ENCODE measurements around the gene TMBIM4. TPM values are rescaled to one million over a fixed set of nuclear protein-coding genes. Genes with fewer than 3 reads are reported as not detected.

The TMBIM4 gene
- total RNA-seq, 2 donors from 2014 or later: 44.4 to 47.5 TPM

- ATAC-seq (no peak), DNase-seq (no peak)
- no peaks in the 10 kb centered on the region for H3K36me3 Mint-ChIP-seq (ENCODE audit: low read depth)
- peak overlapping the region; percentile 96 for H3K27ac Mint-ChIP-seq
- H3K27me3 Mint-ChIP-seq: no peaks in the 10 kb centered on the region
- H3K4me3 Mint-ChIP-seq: peak overlapping the region; percentile 95
- H3K9me3 ChIP-seq (ENCODE audit: control insufficient read depth, low read length, poor library complexity, severe bottlenecking): no peaks in the 10 kb centered on the region
- peaks cover 40% of the 10 kb centered on the region for H3K4me1 Mint-ChIP-seq
These were observed 1.4 kb downstream of the TMBIM4 start for GRCh38 chr12:66168410-66168809.

GRCh38 chr12:66166561-66166960 is 3.2 kb downstream of the TMBIM4 start:
- Mint-ChIP-seq H3K27me3 (no peaks in the 10 kb centered on the region), H3K4me1 (peaks cover 50% of the 10 kb centered on the region), H3K36me3 (ENCODE audit: low read depth) (peaks cover 2% of the 10 kb centered on the region), H3K4me3 (no peak overlapping the region), H3K27ac (no peak overlapping the region)
- H3K9me3 ChIP-seq (ENCODE audit: control insufficient read depth, low read length, poor library complexity, severe bottlenecking): no peaks in the 10 kb centered on the region
- DNase-seq (no peak), ATAC-seq (no peak)

GRCh38 chr12:66165141-66165540 is 4.7 kb downstream of the TMBIM4 start:
- H3K9me3 ChIP-seq (ENCODE audit: control insufficient read depth, low read length, poor library complexity, severe bottlenecking): no peaks in the 10 kb centered on the region
- Mint-ChIP-seq H3K27me3 (no peaks in the 10 kb centered on the region), H3K4me1 (peaks cover 46% of the 10 kb centered on the region), H3K4me3 (no peak overlapping the region), H3K27ac (peak overlapping the region; percentile 1), H3K36me3 (ENCODE audit: low read depth) (peaks cover 2% of the 10 kb centered on the region)
- ATAC-seq (no peak), DNase-seq (no peak)

- no peaks in the 10 kb centered on the region for H3K27me3 Mint-ChIP-seq
- DNase-seq (no peak), ATAC-seq (no peak)
- no peak overlapping the region for H3K4me3 Mint-ChIP-seq
- H3K27ac Mint-ChIP-seq: peak overlapping the region; percentile 1
- H3K9me3 ChIP-seq (ENCODE audit: control insufficient read depth, low read length, poor library complexity, severe bottlenecking): no peaks in the 10 kb centered on the region
- peaks cover 52% of the 10 kb centered on the region for H3K4me1 Mint-ChIP-seq
- peaks cover 6% of the 10 kb centered on the region for H3K36me3 Mint-ChIP-seq (ENCODE audit: low read depth)
These were observed 5.4 kb downstream of the TMBIM4 start for GRCh38 chr12:66164349-66164821.

GRCh38 chr12:66163289-66163688 is 6.5 kb downstream of the TMBIM4 start:
- DNase-seq (no peak), ATAC-seq (no peak)
- H3K36me3 Mint-ChIP-seq (ENCODE audit: low read depth): peaks cover 6% of the 10 kb centered on the region
- H3K27me3 Mint-ChIP-seq: no peaks in the 10 kb centered on the region
- H3K4me3 Mint-ChIP-seq: no peak overlapping the region
- peak overlapping the region; percentile 43 for H3K27ac Mint-ChIP-seq
- peaks cover 49% of the 10 kb centered on the region for H3K4me1 Mint-ChIP-seq
- no peaks in the 10 kb centered on the region for H3K9me3 ChIP-seq (ENCODE audit: control insufficient read depth, low read length, poor library complexity, severe bottlenecking)

- H3K36me3 Mint-ChIP-seq (ENCODE audit: low read depth): peaks cover 6% of the 10 kb centered on the region
- peaks cover 45% of the 10 kb centered on the region for H3K4me1 Mint-ChIP-seq
- ATAC-seq (no peak), DNase-seq (no peak)
- H3K27me3 Mint-ChIP-seq: no peaks in the 10 kb centered on the region
- no peaks in the 10 kb centered on the region for H3K9me3 ChIP-seq (ENCODE audit: control insufficient read depth, low read length, poor library complexity, severe bottlenecking)
- H3K4me3 Mint-ChIP-seq: no peak overlapping the region
- peak overlapping the region; percentile 43 for H3K27ac Mint-ChIP-seq
These were observed 7.1 kb downstream of the TMBIM4 start for GRCh38 chr12:66162701-66163100.

GRCh38 chr12:66160704-66161103 is 9.1 kb downstream of the TMBIM4 start:
- peak overlapping the region; percentile 44 for H3K27ac Mint-ChIP-seq
- peaks cover 56% of the 10 kb centered on the region for H3K4me1 Mint-ChIP-seq
- ATAC-seq: no peak
- H3K36me3 Mint-ChIP-seq (ENCODE audit: low read depth): peaks cover 10% of the 10 kb centered on the region
- no peak overlapping the region for H3K4me3 Mint-ChIP-seq
- no peak for DNase-seq
- H3K27me3 Mint-ChIP-seq: no peaks in the 10 kb centered on the region
- no peaks in the 10 kb centered on the region for H3K9me3 ChIP-seq (ENCODE audit: control insufficient read depth, low read length, poor library complexity, severe bottlenecking)

GRCh38 chr12:66159123-66159522 is 10.7 kb downstream of the TMBIM4 start:
- H3K36me3 Mint-ChIP-seq (ENCODE audit: low read depth): peaks cover 10% of the 10 kb centered on the region

GRCh38 chr12:66156654-66157053 is 13.1 kb downstream of the TMBIM4 start:
- Mint-ChIP-seq H3K27ac (peak overlapping the region; percentile 39), H3K4me1 (peaks cover 38% of the 10 kb centered on the region), H3K36me3 (ENCODE audit: low read depth) (peaks cover 8% of the 10 kb centered on the region), H3K27me3 (no peaks in the 10 kb centered on the region), H3K4me3 (no peak overlapping the region)
- DNase-seq (no peak), ATAC-seq (no peak)
- H3K9me3 ChIP-seq (ENCODE audit: control insufficient read depth, low read length, poor library complexity, severe bottlenecking): no peaks in the 10 kb centered on the region

More at GRCh38 chr12:66159123-66159522, 10.7 kb downstream of the TMBIM4 start:
- DNase-seq: no peak
- no peaks in the 10 kb centered on the region for H3K9me3 ChIP-seq (ENCODE audit: control insufficient read depth, low read length, poor library complexity, severe bottlenecking)
- peak overlapping the region; percentile 44 for H3K27ac Mint-ChIP-seq
- H3K4me1 Mint-ChIP-seq: peaks cover 50% of the 10 kb centered on the region
- H3K4me3 Mint-ChIP-seq: no peak overlapping the region
- ATAC-seq: no peak
- H3K27me3 Mint-ChIP-seq: no peaks in the 10 kb centered on the region

- Mint-ChIP-seq H3K27me3 (no peaks in the 10 kb centered on the region), H3K4me3 (no peak overlapping the region), H3K27ac (no peak overlapping the region), H3K4me1 (peaks cover 35% of the 10 kb centered on the region), H3K36me3 (ENCODE audit: low read depth) (peaks cover 7% of the 10 kb centered on the region)
- H3K9me3 ChIP-seq (ENCODE audit: control insufficient read depth, low read length, poor library complexity, severe bottlenecking): no peaks in the 10 kb centered on the region
- no peak for DNase-seq
- ATAC-seq: no peak
These were observed 15.0 kb downstream of the TMBIM4 start for GRCh38 chr12:66154776-66155175.

- Mint-ChIP-seq H3K27me3 (no peaks in the 10 kb centered on the region), H3K4me3 (no peak overlapping the region), H3K4me1 (peaks cover 29% of the 10 kb centered on the region), H3K27ac (no peak overlapping the region), H3K36me3 (ENCODE audit: low read depth) (peaks cover 4% of the 10 kb centered on the region)
- H3K9me3 ChIP-seq (ENCODE audit: control insufficient read depth, low read length, poor library complexity, severe bottlenecking): no peaks in the 10 kb centered on the region
- DNase-seq: no peak
- ATAC-seq: no peak
These were observed 17.1 kb downstream of the TMBIM4 start for GRCh38 chr12:66152732-66153131.

GRCh38 chr12:66149702-66150398 is 19.9 kb downstream of the TMBIM4 start:
- H3K27me3 Mint-ChIP-seq: no peaks in the 10 kb centered on the region
- ATAC-seq (peak; percentile 21), DNase-seq (no peak)
- H3K36me3 Mint-ChIP-seq (ENCODE audit: low read depth): peaks cover 2% of the 10 kb centered on the region
- H3K27ac Mint-ChIP-seq: no peak overlapping the region
- no peaks in the 10 kb centered on the region for H3K9me3 ChIP-seq (ENCODE audit: control insufficient read depth, low read length, poor library complexity, severe bottlenecking)
- H3K4me1 Mint-ChIP-seq: peaks cover 16% of the 10 kb centered on the region
- H3K4me3 Mint-ChIP-seq: no peak overlapping the region

GRCh38 chr12:66144791-66145754 is 24.7 kb downstream of the TMBIM4 start:
- Mint-ChIP-seq H3K4me3 (no peak overlapping the region), H3K36me3 (ENCODE audit: low read depth) (peaks cover 10% of the 10 kb centered on the region), H3K4me1 (peaks cover 13% of the 10 kb centered on the region), H3K27me3 (no peaks in the 10 kb centered on the region), H3K27ac (peak overlapping the region; percentile 19)
- H3K9me3 ChIP-seq (ENCODE audit: control insufficient read depth, low read length, poor library complexity, severe bottlenecking): no peaks in the 10 kb centered on the region
- ATAC-seq (peak; percentile 33), DNase-seq (no peak)

All from T-helper 17 cell (primary cell).